Stomach (tissue), 4 donors: Measurements from ENCODE around the gene CFAP77.

Experiments
- POLR2A ChIP-seq, 4 donors: fragments of 450-650 bp; IDR thresholded peaks; one replicate each; pipeline ENCODE4 v1.6.1; 2016; ENCODE audit warnings: antibody characterized with exemption in 4 of 4, control low read depth in 2 of 4, mild to moderate bottlenecking in 1 of 4, moderate library complexity in 1 of 4
- TF ChIP-seq, protein P1 (sequence below), 7 experiments: fragments of 450-650 bp in 4 of 7; fragments of 200-600 bp in 3 of 7; sonication (generic) in 3 of 7; IDR thresholded peaks; one replicate each; pipeline ENCODE4 v1.5.1; 2016 to 2019; ENCODE audit warnings: antibody characterized with exemption in 7 of 7, control low read depth in 2 of 7, mild to moderate bottlenecking in 1 of 7

DNA sequence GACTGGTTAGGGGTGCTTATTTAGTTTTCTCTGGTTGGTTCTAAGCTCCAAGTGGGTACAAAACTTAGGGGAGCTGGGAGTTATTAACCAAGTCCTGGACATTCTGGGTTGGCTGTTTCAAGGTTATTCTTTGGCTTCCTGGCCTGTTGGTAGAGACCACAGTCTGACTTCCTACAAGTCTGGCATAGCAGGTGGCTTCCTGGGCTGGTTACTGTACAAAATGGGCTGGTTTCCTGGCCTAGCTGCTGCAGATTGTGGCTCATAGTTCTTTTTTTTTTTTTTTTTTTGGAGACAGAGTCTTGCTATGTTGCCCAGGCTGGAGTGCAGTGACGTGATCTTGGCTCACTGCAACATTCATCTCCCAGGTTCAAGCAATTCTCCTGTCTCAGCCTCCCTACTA lies 126.1 kb downstream of the CFAP77 start:
- TF ChIP-seq, protein P1, sequence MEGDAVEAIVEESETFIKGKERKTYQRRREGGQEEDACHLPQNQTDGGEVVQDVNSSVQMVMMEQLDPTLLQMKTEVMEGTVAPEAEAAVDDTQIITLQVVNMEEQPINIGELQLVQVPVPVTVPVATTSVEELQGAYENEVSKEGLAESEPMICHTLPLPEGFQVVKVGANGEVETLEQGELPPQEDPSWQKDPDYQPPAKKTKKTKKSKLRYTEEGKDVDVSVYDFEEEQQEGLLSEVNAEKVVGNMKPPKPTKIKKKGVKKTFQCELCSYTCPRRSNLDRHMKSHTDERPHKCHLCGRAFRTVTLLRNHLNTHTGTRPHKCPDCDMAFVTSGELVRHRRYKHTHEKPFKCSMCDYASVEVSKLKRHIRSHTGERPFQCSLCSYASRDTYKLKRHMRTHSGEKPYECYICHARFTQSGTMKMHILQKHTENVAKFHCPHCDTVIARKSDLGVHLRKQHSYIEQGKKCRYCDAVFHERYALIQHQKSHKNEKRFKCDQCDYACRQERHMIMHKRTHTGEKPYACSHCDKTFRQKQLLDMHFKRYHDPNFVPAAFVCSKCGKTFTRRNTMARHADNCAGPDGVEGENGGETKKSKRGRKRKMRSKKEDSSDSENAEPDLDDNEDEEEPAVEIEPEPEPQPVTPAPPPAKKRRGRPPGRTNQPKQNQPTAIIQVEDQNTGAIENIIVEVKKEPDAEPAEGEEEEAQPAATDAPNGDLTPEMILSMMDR (IDR thresholded peaks at IDR 0.05): no peak
- no peak for TF ChIP-seq POLR2A (IDR thresholded peaks at IDR 0.05)
